Activated T-cell treated with anti-CD3 and anti-CD28 coated beads for 1 hour (primary cell): ENCODE results near the gene C1QL3.

Experiments used
- DNase-seq: peaks from one replicate; pipeline ENCODE4 v3.0.0-alpha.2; 2020; ENCODE audit warnings: low read depth

Gene C1QL3

GRCh38 chr10:16521311-16522016 lies at the start of gene C1QL3:
Gene C1QL3 (minus strand): TSS chr10:16521879. CDS start chr10:16521065, 814 bp downstream.
- DNase-seq: no peak

- DNase-seq: no peak
Measured at GRCh38 chr10:16570731-16571130, 49.1 kb upstream of the C1QL3 start.

GRCh38 chr10:16566202-16566805 lies 44.6 kb upstream of the C1QL3 start:
- DNase-seq: no peak

- no peak for DNase-seq
Measured at GRCh38 chr10:16565604-16566003, 43.9 kb upstream of the C1QL3 start.

- no peak for DNase-seq
Measured at GRCh38 chr10:16562891-16563290, 41.2 kb upstream of the C1QL3 start.

- DNase-seq: no peak
Measured at GRCh38 chr10:16559236-16559773, 37.6 kb upstream of the C1QL3 start.

- no peak for DNase-seq
Measured at GRCh38 chr10:16547973-16548372, 26.3 kb upstream of the C1QL3 start.

GRCh38 chr10:16545116-16545736 lies 23.5 kb upstream of the C1QL3 start:
- no peak for DNase-seq

- DNase-seq: no peak
Measured at GRCh38 chr10:16544591-16544990, 22.9 kb upstream of the C1QL3 start.

- no peak for DNase-seq
Measured at GRCh38 chr10:16544099-16544498, 22.4 kb upstream of the C1QL3 start.

- DNase-seq: no peak
Measured at GRCh38 chr10:16536155-16536554, 14.5 kb upstream of the C1QL3 start.

- no peak for DNase-seq
Measured at GRCh38 chr10:16529853-16530252, 8.2 kb upstream of the C1QL3 start.

- no peak for DNase-seq
Measured at GRCh38 chr10:16527452-16527851, 5.8 kb upstream of the C1QL3 start.

- DNase-seq: no peak
Measured at GRCh38 chr10:16520900-16521299, 779 bp downstream of the C1QL3 start.

- DNase-seq: no peak
Measured at GRCh38 chr10:16519908-16520861, 1.5 kb downstream of the C1QL3 start.

- DNase-seq: no peak
Measured at GRCh38 chr10:16519250-16519907, 2.3 kb downstream of the C1QL3 start.

- DNase-seq: no peak
Measured at GRCh38 chr10:16518822-16519221, 2.9 kb downstream of the C1QL3 start.

- DNase-seq: no peak
Measured at GRCh38 chr10:16510843-16511242, 10.8 kb downstream of the C1QL3 start.

- DNase-seq: no peak
Measured at GRCh38 chr10:16509996-16510395, 11.7 kb downstream of the C1QL3 start.

- DNase-seq: no peak
Measured at GRCh38 chr10:16505161-16505560, 16.5 kb downstream of the C1QL3 start.

GRCh38 chr10:16497911-16498310 lies 23.8 kb downstream of the C1QL3 start:
- DNase-seq: no peak
